Ovary (tissue), 9 donors: ENCODE results near the gene BACE2. TPM values are rescaled to one million over a fixed set of nuclear protein-coding genes. Genes with fewer than 3 reads are reported as not detected.

Source experiments
- DNase-seq, 5 donors: peaks; one replicate each; pipeline ENCODE4 v3.0.0-alpha.2; 2019 to 2020
- H3K27ac ChIP-seq, 2 donors: fragments of 200-600 bp; one replicate each; pipeline versions ENCODE4 v1.5.1 to v1.8.0; 2019 to 2022
- H3K27me3 ChIP-seq: fragments of 200-600 bp; one replicate; pipeline ENCODE4 v1.8.0; 2022
- H3K36me3 ChIP-seq: fragments of 200-600 bp; sonication (generic); one replicate; pipeline ENCODE4 v1.5.1; 2019
- H3K4me1 ChIP-seq: one replicate; pipeline ENCODE4 v1.8.1; 2013; ENCODE audit warnings: mild to moderate bottlenecking, moderate library complexity; ENCODE audit not compliant: insufficient read depth
- H3K4me3 ChIP-seq: fragments of 200-600 bp; sonication (generic); one replicate; pipeline ENCODE4 v1.5.1; 2017
- H3K9me3 ChIP-seq, 2 donors: fragments of 200-600 bp in 1 of 2; sonication (generic) in 1 of 2; one replicate each; pipeline versions ENCODE4 v1.5.1 to v1.8.1; 2013 to 2019; ENCODE audit warnings: mild to moderate bottlenecking in 1 of 2, moderate library complexity in 1 of 2
- EP300 ChIP-seq: sonication (generic); formaldehyde crosslinking; IDR thresholded peaks from one replicate; pipeline ENCODE4 v1.6.1; 2017; ENCODE audit warnings: antibody characterized with exemption
- POLR2A ChIP-seq: fragments of 450-650 bp; IDR thresholded peaks from one replicate; pipeline ENCODE4 v1.6.1; 2017; ENCODE audit warnings: antibody characterized with exemption, mild to moderate bottlenecking, moderate library complexity
- WGBS, 3 donors: extraction: QIAGEN DNeasy Blood & Tissue Kit in 1 of 3; methylation state at CpG; one replicate each; pipeline versions ENCODE4 v1.1.5 to v1.1.7; 2013 to 2017; 5-methylcytosine and 5-hydroxymethylcytosine counted together
- intact Hi-C, 4 donors: fragments of 100-400 bp; cut with DNase I; formaldehyde crosslinking; loops; one replicate each; pipeline versions ENCODE4 v1.11.0 to v1.15.1; 2022 to 2023
- polyA plus RNA-seq, 2 donors: library from polyadenylated mRNA; stranded (reverse); fragments of 200-250 nt in 1 of 2; fragments of 350-450 nt in 1 of 2; fragmentation: Illumina TruSeq in 1 of 2; extraction: RNeasy Lipid Tissue Mini Kit (QIAGEN cat#74804) in 1 of 2; gene quantifications; one replicate each; pipeline ENCODE4 v1.2.3, GENCODE V29; 2013 to 2014
- total RNA-seq, 7 donors: library from RNA; depleted of rRNA in 2 of 7; stranded (reverse); fragments of >200 nt in 2 of 7; fragmentation: NEBNext Ultra II Directional in 3 of 7; extraction: Animal tissue kit (Norgen Biotek cat#: 25700) in 3 of 7; gene quantifications; one replicate each; pipeline versions ENCODE4 v1.1.0 to v1.2.4, GENCODE V29; 2016 to 2023
- TF ChIP-seq, protein P1 (sequence below), 3 donors: fragments of 450-650 bp in 2 of 3; fragments of 200-600 bp in 1 of 3; IDR thresholded peaks; one replicate each; pipeline versions ENCODE4 v1.5.1 to v1.8.0; 2016 to 2022; ENCODE audit warnings: antibody characterized with exemption in 3 of 3, mild to moderate bottlenecking in 1 of 3
- donor health status: DM: no; HTN: no; CAD: no; lungs with moderate emphysema.
- donor health status: DM: no; HTN: no; CAD: no.
- donor health status: Bipolar disorder and iron deficiency.
- donor health status: DM: yes; HTN: yes; CAD: no.
- donor health status: DM: no; HTN: no; CAD: no.
- donor health status: DM: yes; HTN: yes; CAD: no.

BACE2 gene
- total and polyA plus RNA-seq, 9 donors, result 11.4 to 75.6 (median 24.4) TPM

DNA sequence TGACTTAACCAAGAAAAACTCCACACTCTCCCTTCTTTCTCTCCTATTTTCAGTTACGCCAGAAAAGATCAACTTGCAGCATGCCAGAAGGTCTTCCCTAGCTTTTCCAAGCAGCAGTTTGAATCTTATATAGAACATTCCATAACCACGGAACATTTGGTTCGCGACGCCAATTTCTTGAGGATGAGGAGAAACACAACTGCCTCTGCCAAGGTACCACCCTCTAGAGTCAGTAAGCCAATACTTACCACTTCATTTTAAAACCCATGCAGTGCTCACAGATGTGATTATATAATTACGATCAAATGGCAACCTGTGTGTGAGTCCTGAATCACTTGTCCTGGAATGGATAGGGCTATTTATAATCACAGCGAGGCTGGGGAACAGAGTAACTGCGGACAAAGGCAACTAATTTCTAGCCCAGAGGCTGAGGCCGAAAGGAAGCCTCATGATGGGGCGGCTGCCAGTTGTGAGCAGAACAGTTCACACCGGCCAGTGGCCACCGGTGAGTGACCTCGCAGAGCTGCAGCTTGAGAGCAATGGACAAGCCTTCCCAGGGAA lies 43.2 kb upstream of the BACE2 start:
- H3K27me3 ChIP-seq, result no peaks in the 10 kb centered on the region
- no peak overlapping the region for H3K27ac ChIP-seq
- 54 to 64% (median 55%) methylated on average over 13 of the region's 13 CpGs for WGBS, 3 donors
- TF ChIP-seq POLR2A (no peak), EP300 (no peak)
- TF ChIP-seq, protein P1, sequence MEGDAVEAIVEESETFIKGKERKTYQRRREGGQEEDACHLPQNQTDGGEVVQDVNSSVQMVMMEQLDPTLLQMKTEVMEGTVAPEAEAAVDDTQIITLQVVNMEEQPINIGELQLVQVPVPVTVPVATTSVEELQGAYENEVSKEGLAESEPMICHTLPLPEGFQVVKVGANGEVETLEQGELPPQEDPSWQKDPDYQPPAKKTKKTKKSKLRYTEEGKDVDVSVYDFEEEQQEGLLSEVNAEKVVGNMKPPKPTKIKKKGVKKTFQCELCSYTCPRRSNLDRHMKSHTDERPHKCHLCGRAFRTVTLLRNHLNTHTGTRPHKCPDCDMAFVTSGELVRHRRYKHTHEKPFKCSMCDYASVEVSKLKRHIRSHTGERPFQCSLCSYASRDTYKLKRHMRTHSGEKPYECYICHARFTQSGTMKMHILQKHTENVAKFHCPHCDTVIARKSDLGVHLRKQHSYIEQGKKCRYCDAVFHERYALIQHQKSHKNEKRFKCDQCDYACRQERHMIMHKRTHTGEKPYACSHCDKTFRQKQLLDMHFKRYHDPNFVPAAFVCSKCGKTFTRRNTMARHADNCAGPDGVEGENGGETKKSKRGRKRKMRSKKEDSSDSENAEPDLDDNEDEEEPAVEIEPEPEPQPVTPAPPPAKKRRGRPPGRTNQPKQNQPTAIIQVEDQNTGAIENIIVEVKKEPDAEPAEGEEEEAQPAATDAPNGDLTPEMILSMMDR (IDR thresholded peaks at IDR 0.05), result no peak
- no peak overlapping the region for H3K4me3 ChIP-seq
- H3K4me1 ChIP-seq, result no peaks in the 10 kb centered on the region
- no peaks in the 10 kb centered on the region for H3K9me3 ChIP-seq
- no peak for DNase-seq
- intact Hi-C loops, result no loop called here
- no peaks in the 10 kb centered on the region for H3K36me3 ChIP-seq

DNA sequence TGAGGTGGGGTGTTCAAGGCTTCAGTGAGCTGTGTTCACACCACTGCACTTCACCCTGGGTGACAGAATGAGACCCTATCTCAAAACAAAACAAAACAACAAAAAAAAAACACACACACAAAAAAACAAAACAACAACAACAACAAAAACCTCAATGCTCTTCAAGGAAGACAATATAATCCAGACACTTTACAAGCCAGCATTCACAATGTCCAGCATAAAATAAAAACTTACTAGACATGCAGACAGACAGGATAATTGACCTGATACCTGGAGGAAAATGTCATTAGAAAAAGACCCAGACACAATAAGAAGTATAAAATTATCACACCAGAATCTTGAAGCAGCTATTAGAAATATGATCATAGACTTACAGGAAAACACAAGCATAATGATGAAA lies 39.0 kb upstream of the BACE2 start:
- Histone ChIP-seq H3K9me3 (no peaks in the 10 kb centered on the region), H3K4me3 (no peak overlapping the region), H3K27me3 (no peaks in the 10 kb centered on the region), H3K27ac (no peak overlapping the region), H3K4me1 (no peaks in the 10 kb centered on the region), H3K36me3 (no peaks in the 10 kb centered on the region)
- intact Hi-C loops, result no loop called here
- TF ChIP-seq, protein P1 (IDR thresholded peaks at IDR 0.05), result no peak
- TF ChIP-seq EP300 (no peak), POLR2A (no peak)
- DNase-seq, result no peak

DNA sequence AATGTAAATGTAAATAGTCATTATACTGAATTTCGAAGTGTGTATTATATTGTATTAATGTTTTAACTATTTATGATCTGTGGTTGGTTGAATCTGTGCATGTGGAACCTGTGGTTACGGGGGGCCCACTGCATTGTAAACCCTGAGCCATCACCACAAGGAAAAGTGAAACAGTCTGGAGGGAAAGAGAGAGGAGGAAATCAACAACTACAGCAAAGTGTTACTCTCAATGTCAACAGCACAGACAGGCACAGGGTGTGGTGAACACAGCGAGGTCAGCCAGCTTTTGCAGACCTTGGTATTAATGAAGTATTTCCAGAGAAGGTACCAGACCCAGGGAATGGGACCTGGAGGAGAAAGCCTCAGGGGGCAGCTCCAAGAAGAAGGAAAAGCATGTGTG lies 37.1 kb upstream of the BACE2 start:
- intact Hi-C loops, result no loop called here
- WGBS, 3 donors, result 64 to 85% (median 75%) methylated on average over 3 of the region's 3 CpGs

DNA sequence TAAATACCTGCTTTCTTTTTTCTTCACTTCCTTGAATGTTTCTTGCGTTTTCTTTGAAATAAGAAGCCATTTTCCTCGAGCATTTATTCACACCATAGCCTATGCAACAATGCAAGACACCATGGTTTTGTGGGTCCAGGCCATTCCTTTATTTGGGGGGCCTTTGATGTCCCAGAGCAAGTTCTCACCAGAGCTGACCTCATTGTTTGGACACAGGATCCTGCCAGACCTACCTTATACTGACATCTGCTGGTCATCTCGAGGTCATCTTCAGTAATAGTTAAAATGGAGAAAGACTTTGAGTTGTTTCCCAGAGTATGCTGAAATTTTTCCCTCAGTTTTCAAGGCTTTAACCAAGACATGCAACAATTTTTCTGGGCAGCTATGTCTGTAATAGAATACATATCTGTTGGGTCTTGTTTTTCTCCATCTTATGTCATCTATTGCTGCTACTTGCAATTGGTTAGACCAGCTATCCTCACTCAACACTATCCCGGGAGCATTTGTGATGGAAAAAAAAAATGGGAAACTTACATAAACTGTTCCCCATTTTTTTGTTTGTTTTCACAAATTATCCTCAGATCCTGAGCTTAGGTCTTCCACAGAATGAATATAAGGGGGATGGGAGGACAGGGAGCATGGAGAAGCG lies 34.0 kb upstream of the BACE2 start:
- TF ChIP-seq EP300 (no peak), POLR2A (no peak)
- TF ChIP-seq, protein P1 (IDR thresholded peaks at IDR 0.05), result no peak
- 51 to 56% (median 53%) methylated on average over 5 of the region's 5 CpGs for WGBS, 3 donors
- no peak for DNase-seq
- Histone ChIP-seq H3K4me1 (no peaks in the 10 kb centered on the region), H3K27me3 (no peaks in the 10 kb centered on the region), H3K27ac (no peak overlapping the region), H3K4me3 (no peak overlapping the region), H3K36me3 (no peaks in the 10 kb centered on the region), H3K9me3 (no peaks in the 10 kb centered on the region)
- intact Hi-C loops, result no loop called here

More for the DNA sequence above, 37.1 kb upstream of the BACE2 start:
- H3K36me3 ChIP-seq, result no peaks in the 10 kb centered on the region
- H3K9me3 ChIP-seq, result no peaks in the 10 kb centered on the region
- no peaks in the 10 kb centered on the region for H3K27me3 ChIP-seq
- H3K4me3 ChIP-seq, result no peak overlapping the region
- no peak overlapping the region for H3K27ac ChIP-seq
- TF ChIP-seq, protein P1 (IDR thresholded peaks at IDR 0.05), result no peak
- TF ChIP-seq POLR2A, result no peak
- TF ChIP-seq EP300, result no peak
- no peaks in the 10 kb centered on the region for H3K4me1 ChIP-seq
- DNase-seq, result no peak
